ENCODE data around the gene ARHGEF18.

The ARHGEF18 gene

GRCh38 chr19:7336321-7336973 lies 12.3 kb upstream of the ARHGEF18 start:
- TF ChIP-seq GATA2 (IDR thresholded peaks at IDR 0.05; ENCODE audit: low read depth, low read length) (no peak), GATA3 (IDR thresholded peaks at IDR 0.05; ENCODE audit: low read depth, low read length) (no peak)

DNA sequence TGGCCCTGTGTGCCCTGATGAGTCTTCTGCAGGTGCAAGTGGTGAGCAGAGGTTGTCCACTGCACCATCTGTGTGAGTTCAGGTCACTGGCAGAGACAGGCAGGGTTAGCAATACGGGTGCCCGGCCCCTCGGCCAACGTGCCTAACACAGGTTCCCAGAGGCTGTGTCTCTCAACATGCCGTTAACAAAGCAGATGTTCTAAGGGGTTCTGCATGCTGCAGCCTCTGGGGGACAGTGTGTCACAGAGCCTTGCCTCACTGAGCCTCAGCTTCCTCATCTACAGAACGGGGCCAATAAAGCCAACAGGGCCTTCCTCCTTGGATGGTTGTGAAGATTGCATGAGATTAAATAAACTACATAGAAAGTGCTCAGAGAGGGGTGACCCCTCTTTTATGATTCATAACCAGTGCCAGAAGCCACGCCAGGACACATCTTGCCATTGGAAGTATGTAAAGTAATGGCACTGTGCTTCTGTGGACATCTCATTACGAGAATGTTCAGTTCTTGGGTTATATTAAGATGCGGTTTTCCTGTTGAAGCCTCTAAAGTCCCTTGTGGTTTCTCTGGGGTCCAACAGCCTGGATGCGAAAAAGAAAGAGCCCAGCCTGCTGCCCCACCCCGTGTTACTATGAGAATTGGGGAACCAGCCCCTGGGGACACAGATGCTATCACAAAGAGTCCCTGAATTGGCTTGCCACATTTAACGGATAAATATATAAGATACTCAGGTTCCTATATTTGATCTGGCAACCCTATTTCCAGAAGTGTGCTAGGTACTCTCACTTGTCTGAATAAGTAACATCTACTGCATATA lies 11.2 kb upstream of the ARHGEF18 start:
- TF ChIP-seq GATA2 (IDR thresholded peaks at IDR 0.05; ENCODE audit: low read depth, low read length) (no peak), GATA3 (IDR thresholded peaks at IDR 0.05; ENCODE audit: low read depth, low read length) (no peak)

DNA sequence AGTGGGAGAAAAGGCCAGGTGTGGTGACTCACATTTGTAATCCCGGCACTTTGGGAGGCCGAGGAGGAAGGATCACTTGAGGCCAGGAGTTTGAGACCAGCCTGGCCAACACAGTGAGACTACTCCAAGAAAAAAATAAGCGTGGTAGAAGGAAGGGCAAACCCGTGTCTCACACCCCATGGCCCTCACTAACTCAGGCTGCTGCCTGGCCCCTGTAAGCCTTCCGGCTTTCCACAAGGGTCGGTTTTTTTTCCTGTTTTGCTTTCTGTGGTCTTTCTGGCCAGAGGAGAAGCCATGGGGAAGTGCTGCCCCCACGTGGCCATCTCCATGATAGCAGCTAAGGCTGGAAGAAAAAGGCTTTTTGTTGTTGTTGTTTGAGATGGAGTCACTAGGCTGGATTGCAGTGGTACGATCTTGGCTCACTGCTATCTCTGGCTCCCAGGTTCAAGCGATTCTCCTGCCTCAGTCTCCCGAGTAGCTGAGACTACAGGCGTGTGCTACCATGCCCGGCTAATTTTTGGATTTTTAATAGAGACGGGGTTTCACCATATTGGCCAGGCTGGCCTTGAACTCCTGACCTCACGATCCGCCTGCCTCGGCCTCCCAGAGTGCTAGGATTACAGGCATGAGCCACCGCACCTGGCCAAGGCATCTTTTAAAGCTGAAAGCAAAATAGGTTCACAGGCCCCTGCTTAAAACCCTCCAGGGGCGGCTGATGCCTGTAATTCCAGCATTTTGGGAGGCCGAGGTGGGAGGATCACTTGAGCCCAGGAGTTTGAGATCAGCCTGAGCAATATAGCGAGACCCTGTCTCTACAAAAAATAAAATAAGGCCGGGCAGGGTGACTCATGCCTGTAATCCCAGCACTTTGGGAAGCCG lies 7.5 kb upstream of the ARHGEF18 start:
- no peak for TF ChIP-seq GATA2 (IDR thresholded peaks at IDR 0.05; ENCODE audit: low read depth, low read length)

DNA sequence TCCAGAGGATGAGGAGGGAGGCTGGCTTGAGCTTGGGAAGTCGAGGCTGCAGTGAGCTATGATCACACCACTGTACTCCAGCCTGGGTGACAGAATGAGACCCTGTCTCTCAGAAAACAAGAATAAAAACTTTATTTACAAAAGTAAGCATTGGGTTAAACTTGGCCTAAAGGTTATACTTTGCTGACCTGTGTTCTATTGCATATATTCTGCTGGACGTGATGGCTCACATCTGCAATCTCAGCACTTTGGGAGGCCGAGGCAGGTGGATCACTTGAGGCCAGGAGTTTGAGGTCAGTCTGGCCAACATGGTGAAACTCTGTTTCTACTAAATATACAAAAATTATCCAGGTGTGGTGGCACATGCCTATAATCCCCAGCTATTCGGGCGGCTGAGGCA lies 6.6 kb upstream of the ARHGEF18 start:
- TF ChIP-seq GATA3 (IDR thresholded peaks at IDR 0.05; ENCODE audit: low read depth, low read length) (no peak), GATA2 (IDR thresholded peaks at IDR 0.05; ENCODE audit: low read depth, low read length) (no peak)

DNA sequence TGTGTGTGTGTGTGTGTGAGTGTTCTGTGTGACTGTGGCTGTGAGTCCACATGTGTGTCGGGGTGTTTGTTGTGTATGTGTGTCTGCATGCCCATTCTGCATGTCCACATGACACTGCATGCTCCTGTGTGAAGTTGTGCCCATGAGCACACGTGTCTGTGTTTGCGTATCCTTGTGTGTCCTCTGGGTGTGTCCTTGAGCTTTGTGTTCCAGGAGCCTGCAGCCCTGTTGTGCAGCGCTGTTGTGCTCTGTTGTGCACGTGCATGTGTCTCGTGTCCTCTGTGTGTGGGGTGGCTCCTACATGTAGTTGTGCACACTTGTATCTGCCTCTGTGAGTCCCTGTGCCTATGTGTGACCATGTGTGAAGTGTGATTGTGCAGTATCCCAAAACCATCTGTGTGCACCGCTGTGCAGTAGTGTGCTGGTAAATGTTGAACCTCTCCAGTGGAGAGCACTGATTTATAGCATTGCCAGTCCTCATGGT lies 2.2 kb upstream of the ARHGEF18 start:
- TF ChIP-seq GATA3 (IDR thresholded peaks at IDR 0.05; ENCODE audit: low read depth, low read length): no peak
- TF ChIP-seq GATA2 (IDR thresholded peaks at IDR 0.05; ENCODE audit: low read depth, low read length): no peak

DNA sequence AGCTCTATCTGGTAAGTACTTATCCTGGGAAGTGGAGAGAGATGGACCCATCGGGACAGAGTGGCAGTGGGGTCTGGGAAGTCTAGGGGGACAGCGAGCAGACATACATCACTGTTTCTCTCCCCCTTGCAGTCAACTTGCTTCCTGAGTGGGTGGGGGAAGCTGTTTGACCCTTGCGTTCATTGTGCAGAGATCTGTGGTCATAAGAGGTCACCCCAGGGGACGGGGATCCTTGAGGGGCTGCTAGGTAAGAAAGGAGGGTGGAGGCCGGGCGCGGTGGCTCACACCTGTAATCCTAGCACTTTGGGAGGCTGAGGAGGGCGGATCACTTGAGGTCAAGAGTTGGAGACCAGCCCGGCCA lies 474 bp downstream of the ARHGEF18 start:
- TF ChIP-seq GATA2 (IDR thresholded peaks at IDR 0.05; ENCODE audit: low read depth, low read length) (no peak), GATA3 (IDR thresholded peaks at IDR 0.05; ENCODE audit: low read depth, low read length) (no peak)

- TF ChIP-seq GATA2 (IDR thresholded peaks at IDR 0.05; ENCODE audit: low read depth, low read length): no peak
- TF ChIP-seq GATA3 (IDR thresholded peaks at IDR 0.05; ENCODE audit: low read depth, low read length): no peak
These were observed 1.4 kb downstream of the ARHGEF18 start for GRCh38 chr19:7349961-7350711.

- TF ChIP-seq GATA3 (IDR thresholded peaks at IDR 0.05; ENCODE audit: low read depth, low read length): no peak
- TF ChIP-seq GATA2 (IDR thresholded peaks at IDR 0.05; ENCODE audit: low read depth, low read length): no peak
These were observed 3.1 kb downstream of the ARHGEF18 start for GRCh38 chr19:7351861-7352260.

DNA sequence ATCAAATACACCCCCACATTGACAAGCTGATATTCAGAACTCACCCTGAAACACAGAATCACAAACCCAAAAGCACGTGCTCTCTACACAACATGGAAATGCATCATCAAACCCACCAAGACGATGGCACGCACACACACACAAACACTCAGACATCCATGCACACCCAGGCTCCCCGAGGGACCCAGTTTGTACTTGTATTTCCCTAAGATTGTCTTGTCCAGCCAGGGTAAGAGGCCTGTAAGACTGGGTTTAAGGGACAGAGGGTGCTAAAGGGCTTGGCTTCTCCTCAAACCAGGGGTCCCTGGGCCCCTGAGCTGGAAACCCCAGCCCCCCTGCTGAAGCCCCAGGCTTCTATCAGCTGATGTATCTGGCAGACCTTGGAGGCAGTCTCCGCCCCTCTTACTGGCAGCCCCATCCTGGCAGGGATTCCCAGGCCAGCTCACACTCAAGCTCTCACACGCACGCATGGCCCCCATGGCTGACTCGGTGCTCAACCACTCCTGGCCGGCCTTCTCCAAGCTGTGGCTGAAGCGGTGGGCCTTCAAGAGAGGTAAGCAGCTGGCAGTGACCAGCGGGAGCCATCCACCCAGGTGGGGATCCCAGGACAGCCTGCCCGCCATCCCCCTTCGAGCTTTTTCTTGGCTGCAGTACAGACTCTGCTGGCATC lies 6.5 kb downstream of the ARHGEF18 start:
- TF ChIP-seq GATA2 (IDR thresholded peaks at IDR 0.05; ENCODE audit: low read depth, low read length): no peak
- TF ChIP-seq GATA3 (IDR thresholded peaks at IDR 0.05; ENCODE audit: low read depth, low read length): no peak

DNA sequence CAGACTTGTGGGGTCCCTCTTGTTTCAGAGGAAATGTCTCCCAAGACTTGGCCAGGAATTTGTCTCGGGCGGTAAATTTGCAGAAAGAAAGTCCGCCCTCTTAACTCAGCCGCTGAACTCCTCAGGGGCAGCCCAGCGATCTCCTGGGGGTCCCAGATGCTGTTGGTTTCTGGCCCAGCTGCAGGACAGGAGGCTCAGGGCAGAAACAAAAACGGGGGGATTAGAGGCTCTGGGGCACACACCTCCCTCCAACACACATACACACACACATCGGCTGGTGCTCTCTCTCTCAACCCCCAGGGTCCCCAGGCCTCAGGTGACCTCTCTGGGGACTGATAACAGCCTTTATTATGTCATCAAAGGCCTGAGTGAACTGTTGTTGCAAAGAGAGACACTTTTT lies 7.1 kb downstream of the ARHGEF18 start:
- TF ChIP-seq GATA2 (IDR thresholded peaks at IDR 0.05; ENCODE audit: low read depth, low read length) (no peak), GATA3 (IDR thresholded peaks at IDR 0.05; ENCODE audit: low read depth, low read length) (no peak)

DNA sequence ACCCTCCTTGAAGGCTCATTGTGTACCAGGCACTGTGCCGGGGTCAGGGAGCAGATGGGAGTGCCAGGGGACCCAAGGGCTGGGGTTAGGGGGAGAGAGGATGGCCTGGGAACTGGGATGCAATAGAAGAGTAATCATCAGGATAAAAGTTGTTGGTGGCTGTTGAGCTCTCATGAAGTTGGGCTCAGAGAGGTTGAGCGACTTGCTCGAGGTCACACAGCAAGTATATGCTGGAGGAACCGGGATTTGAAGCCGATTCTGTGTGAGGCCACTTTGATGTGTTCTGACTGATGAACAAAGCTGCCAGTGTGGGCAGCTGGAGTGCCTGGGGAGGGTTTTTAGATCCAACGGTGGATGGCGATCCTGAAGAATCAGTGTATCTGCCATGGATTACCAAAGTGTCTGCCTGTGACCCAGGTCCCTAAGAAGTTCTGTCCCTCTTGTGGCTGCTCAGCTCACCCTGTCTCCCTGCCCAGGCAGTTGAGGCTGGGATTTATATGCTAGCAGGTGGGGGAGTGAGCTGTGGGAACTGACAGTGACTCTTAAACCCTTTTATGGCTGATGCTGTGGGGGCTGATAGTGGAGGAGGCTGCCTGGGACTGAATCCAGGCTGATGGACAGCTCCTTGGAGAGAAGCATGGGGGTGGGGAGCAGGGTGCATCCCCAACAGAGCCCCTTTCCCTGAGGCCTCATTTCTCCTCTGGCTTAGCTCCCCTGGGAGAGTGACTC lies 8.3 kb downstream of the ARHGEF18 start:
- no peak for TF ChIP-seq GATA2 (IDR thresholded peaks at IDR 0.05; ENCODE audit: low read depth, low read length)
- TF ChIP-seq GATA3 (IDR thresholded peaks at IDR 0.05; ENCODE audit: low read depth, low read length): no peak

GRCh38 chr19:7358102-7358597 lies 9.4 kb downstream of the ARHGEF18 start:
- no peak for TF ChIP-seq GATA2 (IDR thresholded peaks at IDR 0.05; ENCODE audit: low read depth, low read length)
- no peak for TF ChIP-seq GATA3 (IDR thresholded peaks at IDR 0.05; ENCODE audit: low read depth, low read length)
